ENCODE measurements around the gene SFXN3. TPM values are rescaled to one million over a fixed set of nuclear protein-coding genes. Genes with fewer than 3 reads are reported as not detected.

SFXN3 gene
- total and polyA plus RNA-seq, 2 of the 13 experiments (the other 11 are each of a cell fraction or from before 2014, with no cell fraction given), result 16.8 to 71.5 TPM

- peak; percentile 91 for TF ChIP-seq UBTF (CRISPR knock-in tag; IDR thresholded peaks at IDR 0.05)
- TF ChIP-seq ZEB1 (IDR thresholded peaks at IDR 0.05; ENCODE audit: insufficient replicate concordance, low read depth), result no peak
- no peak for TF ChIP-seq RARG (CRISPR knock-in tag; IDR thresholded peaks at IDR 0.05; ENCODE audit: low read depth)
- TF ChIP-seq HNF4G (IDR thresholded peaks at IDR 0.05; ENCODE audit: borderline replicate concordance, low read depth, low read length), result peak; percentile 56; the same call in 1 of the 2 replicates
- TF ChIP-seq HNF4G (CRISPR knock-in tag; IDR thresholded peaks at IDR 0.05; ENCODE audit: borderline replicate concordance, low read depth), result peak; percentile 49; the same call in 1 of the 2 replicates
- TF ChIP-seq, protein P1, sequence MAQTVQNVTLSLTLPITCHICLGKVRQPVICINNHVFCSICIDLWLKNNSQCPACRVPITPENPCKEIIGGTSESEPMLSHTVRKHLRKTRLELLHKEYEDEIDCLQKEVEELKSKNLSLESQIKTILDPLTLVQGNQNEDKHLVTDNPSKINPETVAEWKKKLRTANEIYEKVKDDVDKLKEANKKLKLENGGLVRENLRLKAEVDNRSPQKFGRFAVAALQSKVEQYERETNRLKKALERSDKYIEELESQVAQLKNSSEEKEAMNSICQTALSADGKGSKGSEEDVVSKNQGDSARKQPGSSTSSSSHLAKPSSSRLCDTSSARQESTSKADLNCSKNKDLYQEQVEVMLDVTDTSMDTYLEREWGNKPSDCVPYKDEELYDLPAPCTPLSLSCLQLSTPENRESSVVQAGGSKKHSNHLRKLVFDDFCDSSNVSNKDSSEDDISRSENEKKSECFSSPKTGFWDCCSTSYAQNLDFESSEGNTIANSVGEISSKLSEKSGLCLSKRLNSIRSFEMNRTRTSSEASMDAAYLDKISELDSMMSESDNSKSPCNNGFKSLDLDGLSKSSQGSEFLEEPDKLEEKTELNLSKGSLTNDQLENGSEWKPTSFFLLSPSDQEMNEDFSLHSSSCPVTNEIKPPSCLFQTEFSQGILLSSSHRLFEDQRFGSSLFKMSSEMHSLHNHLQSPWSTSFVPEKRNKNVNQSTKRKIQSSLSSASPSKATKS (CRISPR knock-in tag; IDR thresholded peaks at IDR 0.05), result no peak
- TF ChIP-seq HDAC6 (IDR thresholded peaks at IDR 0.05; ENCODE audit: low read depth, low read length), result no peak
- TF ChIP-seq BORCS8-MEF2B (CRISPR knock-in tag; IDR thresholded peaks at IDR 0.05), result no peak; the same call in 1 of the 2 replicates
- no peak for TF ChIP-seq ZNF501 (CRISPR knock-in tag; IDR thresholded peaks at IDR 0.05)
- TF ChIP-seq ZBTB2 (CRISPR knock-in tag; IDR thresholded peaks at IDR 0.05; ENCODE audit: low read depth), result no peak
- TF ChIP-seq SPEN (CRISPR knock-in tag; IDR thresholded peaks at IDR 0.05; ENCODE audit: low read depth), result peak; percentile 76
- peak; percentile 79; the same call in 1 of the 2 replicates for TF ChIP-seq ZNF224 (CRISPR knock-in tag; IDR thresholded peaks at IDR 0.05)
- no peak for TF ChIP-seq ZNF572 (CRISPR knock-in tag; IDR thresholded peaks at IDR 0.05)
- peak; percentile 16; the same call in 1 of the 2 replicates for TF ChIP-seq ZSCAN20 (CRISPR knock-in tag; IDR thresholded peaks at IDR 0.05; ENCODE audit: borderline replicate concordance)
- TF ChIP-seq ZNF235 (CRISPR knock-in tag; IDR thresholded peaks at IDR 0.05; ENCODE audit: borderline replicate concordance), result no peak
- TF ChIP-seq IKZF1 (IDR thresholded peaks at IDR 0.05), result no peak
- TF ChIP-seq ZNF850 (CRISPR knock-in tag; conservative IDR thresholded peaks at IDR 0.05), result no peak
- TF ChIP-seq MAFK (conservative IDR thresholded peaks at IDR 0.05 in 1 of 2, IDR thresholded peaks at IDR 0.05 in 1 of 2; ENCODE audit: low read length in 2 of 2), result no peak
- TF ChIP-seq ZNF776 (CRISPR knock-in tag; IDR thresholded peaks at IDR 0.05), result no peak; the same call in 1 of the 2 replicates
- peak; percentile 41 for TF ChIP-seq YY1 (IDR thresholded peaks at IDR 0.05; ENCODE audit: insufficient read depth, insufficient replicate concordance, low read depth, low read length)
- TF ChIP-seq, protein P2, sequence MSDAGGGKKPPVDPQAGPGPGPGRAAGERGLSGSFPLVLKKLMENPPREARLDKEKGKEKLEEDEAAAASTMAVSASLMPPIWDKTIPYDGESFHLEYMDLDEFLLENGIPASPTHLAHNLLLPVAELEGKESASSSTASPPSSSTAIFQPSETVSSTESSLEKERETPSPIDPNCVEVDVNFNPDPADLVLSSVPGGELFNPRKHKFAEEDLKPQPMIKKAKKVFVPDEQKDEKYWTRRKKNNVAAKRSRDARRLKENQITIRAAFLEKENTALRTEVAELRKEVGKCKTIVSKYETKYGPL (CRISPR knock-in tag; IDR thresholded peaks at IDR 0.05), result no peak
- TF ChIP-seq HOXA9 (CRISPR knock-in tag; IDR thresholded peaks at IDR 0.05; ENCODE audit: borderline replicate concordance), result no peak
Measured at GRCh38 chr10:101066146-101066895, 35.3 kb downstream of the SFXN3 start (continued).
